Activated CD8-positive, alpha-beta memory T cell treated with anti-CD3 and anti-CD28 coated beads for 24 hours (primary cell): ENCODE results near the gene FBXW5.

Source experiments
- DNase-seq: peaks from one replicate; pipeline ENCODE4 v3.0.0-alpha.2; 2020

Gene FBXW5

GRCh38 chr9:136931611-136932130 is 12.9 kb downstream of the FBXW5 start:
- DNase-seq: no peak

- no peak for DNase-seq
These were observed 14.5 kb downstream of the FBXW5 start for GRCh38 chr9:136930014-136930413.

GRCh38 chr9:136928591-136928990 is 15.9 kb downstream of the FBXW5 start:
- no peak for DNase-seq

- DNase-seq: no peak
These were observed 16.9 kb downstream of the FBXW5 start for GRCh38 chr9:136927343-136928271.

GRCh38 chr9:136926749-136927148 is 17.8 kb downstream of the FBXW5 start:
- no peak for DNase-seq

- DNase-seq: no peak
These were observed 18.3 kb downstream of the FBXW5 start for GRCh38 chr9:136926154-136926704.

- DNase-seq: no peak
These were observed 19.0 kb downstream of the FBXW5 start for GRCh38 chr9:136925414-136926153.

GRCh38 chr9:136923881-136924280 is 20.7 kb downstream of the FBXW5 start:
- no peak for DNase-seq

GRCh38 chr9:136922540-136922939 is 22.0 kb downstream of the FBXW5 start:
- no peak for DNase-seq

GRCh38 chr9:136921718-136922117 is 22.8 kb downstream of the FBXW5 start:
- no peak for DNase-seq

GRCh38 chr9:136921307-136921706 is 23.2 kb downstream of the FBXW5 start:
- DNase-seq: no peak

GRCh38 chr9:136920734-136921231 is 23.8 kb downstream of the FBXW5 start:
- no peak for DNase-seq

GRCh38 chr9:136920069-136920468 is 24.5 kb downstream of the FBXW5 start:
- DNase-seq: no peak

- DNase-seq: no peak
These were observed 26.6 kb downstream of the FBXW5 start for GRCh38 chr9:136917902-136918301.

GRCh38 chr9:136916330-136917184 is 28.0 kb downstream of the FBXW5 start:
- DNase-seq: no peak

- DNase-seq: no peak
These were observed 28.8 kb downstream of the FBXW5 start for GRCh38 chr9:136915632-136916329.

- DNase-seq: no peak
These were observed 30.7 kb downstream of the FBXW5 start for GRCh38 chr9:136913701-136914438.

GRCh38 chr9:136910901-136911245 is 33.7 kb downstream of the FBXW5 start:
- no peak for DNase-seq

- DNase-seq: no peak
These were observed 34.2 kb downstream of the FBXW5 start for GRCh38 chr9:136910197-136910900.
